Lung (tissue), 12 donors: Measurements from ENCODE around the gene SEMA5A. TPM values are rescaled to one million over a fixed set of nuclear protein-coding genes. Genes with fewer than 3 reads are reported as not detected.
A peak's percentile ranks its signal among the peaks of the same experiment; 100 is the strongest.

Source experiments
- ATAC-seq: fragments of 200-7000 bp; cut with Tn5 transposase; one replicate; pipeline ENCODE4 v1.9.1; 2020; ENCODE audit warnings: moderate number of reproducible peaks; ENCODE audit not compliant: insufficient read depth, low FRiP score
- DNase-seq, 3 donors: peaks; one replicate each; pipeline ENCODE4 v3.0.0-alpha.2; 2013 to 2017
- H3K27ac ChIP-seq, 2 donors: one replicate each; pipeline ENCODE4 v1.5.1; 2013; ENCODE audit warnings: mild to moderate bottlenecking in 2 of 2, moderate library complexity in 2 of 2, control low read depth in 1 of 2, inconsistent platforms in 1 of 2, low read depth in 1 of 2, low read length in 1 of 2
- H3K27me3 ChIP-seq, 3 donors: one replicate each; pipeline ENCODE4 v1.5.1; 2013; ENCODE audit warnings: low read length in 2 of 3; ENCODE audit not compliant: control insufficient read depth in 3 of 3, insufficient read depth in 3 of 3
- H3K36me3 ChIP-seq, 4 donors: one replicate each; pipeline ENCODE4 v1.5.1; 2013; ENCODE audit warnings: low read length in 4 of 4, mild to moderate bottlenecking in 1 of 4, moderate library complexity in 1 of 4; ENCODE audit not compliant: control insufficient read depth in 4 of 4, insufficient read depth in 4 of 4
- H3K4me1 ChIP-seq, 5 donors: one replicate each; pipeline ENCODE4 v1.5.1; 2013; ENCODE audit warnings: low read length in 5 of 5, mild to moderate bottlenecking in 2 of 5, moderate library complexity in 1 of 5; ENCODE audit not compliant: control insufficient read depth in 5 of 5, insufficient read depth in 5 of 5
- H3K4me3 ChIP-seq: one replicate; pipeline ENCODE4 v1.5.1; 2013; ENCODE audit warnings: mild to moderate bottlenecking, control low read depth, moderate library complexity
- H3K9ac ChIP-seq, 2 donors: one replicate each; pipeline ENCODE4 v1.5.1; 2013; ENCODE audit warnings: low read length in 2 of 2, control low read depth in 1 of 2; ENCODE audit not compliant: insufficient read depth in 1 of 2
- H3K9me3 ChIP-seq, 4 donors: one replicate each; pipeline ENCODE4 v1.5.1; 2013; ENCODE audit warnings: low read length in 3 of 4, mild to moderate bottlenecking in 1 of 4, moderate library complexity in 1 of 4; ENCODE audit not compliant: control insufficient read depth in 4 of 4, insufficient read depth in 3 of 4
- CTCF ChIP-seq: IDR thresholded peaks from 2 replicates; pipeline ENCODE4 v1.5.1; 2012; ENCODE audit warnings: mild to moderate bottlenecking; ENCODE audit errors: control extremely low read depth, extremely low read depth
- WGBS, 2 donors: extraction: QIAGEN DNeasy Blood & Tissue Kit; methylation state at CpG; one replicate each; pipeline ENCODE4 v1.1.7; 2013; 5-methylcytosine and 5-hydroxymethylcytosine counted together
- polyA plus RNA-seq, 2 donors: library from polyadenylated mRNA; stranded (reverse); fragments of 200-250 nt; gene quantifications; one replicate each; pipeline ENCODE4 v1.2.1, GENCODE V29; 2013
- total RNA-seq, 2 donors: library from RNA; depleted of rRNA in 1 of 2; stranded (reverse); fragments of >200 nt in 1 of 2; gene quantifications; one replicate each; pipeline ENCODE4 v1.2.1, GENCODE V29; 2014 to 2021
- donor health status: control.
- donor health status: control.
- donor health status: Bipolar disorder and iron deficiency.
- donor health status: healthy.
- donor health status: DM: yes; HTN: yes; CAD: no.

Gene SEMA5A
- total and polyA plus RNA-seq, 4 donors = 3.1 to 44.9 (median 13.7) TPM

- no peak overlapping the region for H3K4me3 ChIP-seq
- WGBS, 2 donors = 77 to 79% methylated on average over 3 of the region's 3 CpGs
- H3K27me3 ChIP-seq = no peaks in the 10 kb centered on the region
- H3K9ac ChIP-seq = no peak overlapping the region
- TF ChIP-seq CTCF = no peak
- DNase-seq (no peak), ATAC-seq (no peak)
- H3K9me3 ChIP-seq = peaks cover 0 to 2% (median 0%) of the 10 kb centered on the region in 4 donors
- peaks cover 0 to 19% (median 11%) of the 10 kb centered on the region in 5 donors for H3K4me1 ChIP-seq
- H3K27ac ChIP-seq = no peak overlapping the region
- H3K36me3 ChIP-seq = no peaks in the 10 kb centered on the region
Measured at GRCh38 chr5:9444346-9444745, 101.5 kb downstream of the SEMA5A start.

- H3K9ac ChIP-seq = no peak overlapping the region
- no peaks in the 10 kb centered on the region for H3K27me3 ChIP-seq
- TF ChIP-seq CTCF = no peak
- no peak overlapping the region for H3K4me3 ChIP-seq
- no peak overlapping the region for H3K27ac ChIP-seq
- H3K4me1 ChIP-seq = peaks cover 0 to 20% (median 12%) of the 10 kb centered on the region in 5 donors
- DNase-seq = no peak
- H3K36me3 ChIP-seq = no peaks in the 10 kb centered on the region
- no peak for ATAC-seq
- H3K9me3 ChIP-seq = no peaks in the 10 kb centered on the region
- WGBS, 2 donors = 86 to 89% methylated on average over 2 of the region's 2 CpGs
Measured at GRCh38 chr5:9441610-9442009, 104.3 kb downstream of the SEMA5A start.

- ATAC-seq (no peak), DNase-seq (no peak)
- H3K9ac ChIP-seq = no peak overlapping the region
- H3K9me3 ChIP-seq = no peaks in the 10 kb centered on the region
- H3K36me3 ChIP-seq = no peaks in the 10 kb centered on the region
- WGBS, 2 donors = 82 to 85% methylated on average over 2 of the region's 2 CpGs
- H3K27me3 ChIP-seq = no peaks in the 10 kb centered on the region
- TF ChIP-seq CTCF = no peak
- peaks cover 0 to 11% (median 6%) of the 10 kb centered on the region in 5 donors for H3K4me1 ChIP-seq
- H3K4me3 ChIP-seq = no peak overlapping the region
- no peak overlapping the region for H3K27ac ChIP-seq
Measured at GRCh38 chr5:9440517-9440916, 105.4 kb downstream of the SEMA5A start.

DNA sequence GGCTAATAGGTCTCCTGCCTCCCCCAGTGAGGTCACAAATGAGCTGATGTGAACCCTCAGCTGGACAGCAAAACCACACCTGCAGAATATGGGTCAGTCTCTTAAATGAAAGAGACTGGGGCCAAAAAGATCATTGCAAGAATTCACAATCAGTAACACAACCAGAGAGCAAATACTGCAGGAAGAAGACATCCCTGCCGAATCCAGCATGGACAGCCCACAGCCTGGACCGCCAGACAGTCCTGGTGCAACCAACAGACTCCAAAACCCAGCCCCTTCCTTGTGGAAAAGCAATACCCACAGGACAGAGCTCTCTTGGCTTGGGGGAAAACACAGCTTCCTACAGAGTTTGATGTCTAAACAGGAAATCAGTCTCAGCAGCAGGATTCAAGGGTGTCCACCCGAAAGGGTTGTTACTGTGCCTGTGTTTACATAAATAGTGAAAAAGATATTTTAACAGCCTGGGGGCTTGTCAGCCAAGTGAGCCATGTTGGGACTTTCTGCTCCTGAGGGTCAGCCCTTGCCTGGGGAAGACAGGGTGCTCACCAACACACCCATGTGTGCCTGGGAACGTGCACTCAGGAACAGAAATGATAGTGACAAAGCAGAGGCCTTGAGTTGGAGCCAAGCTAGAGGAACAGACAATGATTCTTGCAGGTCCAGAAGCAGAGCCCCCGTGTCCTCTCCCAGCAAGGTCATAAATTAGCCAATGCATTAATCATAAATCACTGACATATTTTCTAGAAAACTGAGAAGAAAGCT is 106.2 kb downstream of the SEMA5A start:
- 52 to 59% methylated on average over 5 of the region's 5 CpGs for WGBS, 2 donors
- Histone ChIP-seq H3K9ac (no peak overlapping the region), H3K4me3 (no peak overlapping the region), H3K27me3 (no peaks in the 10 kb centered on the region), H3K9me3 (no peaks in the 10 kb centered on the region), H3K4me1 (peaks cover 0 to 11% (median 6%) of the 10 kb centered on the region in 5 donors), H3K27ac (no peak overlapping the region), H3K36me3 (no peaks in the 10 kb centered on the region)
- ATAC-seq = no peak
- peak in 2 of 3 donors; percentile 52 to 56 for DNase-seq
- no peak for TF ChIP-seq CTCF
